Panc1 (cell line): ENCODE measurements around the gene EYA2.

Experiments
- CTCF ChIP-seq: fragments of 450-650 bp; IDR thresholded peaks from 2 replicates; pipeline ENCODE4 v1.5.1; 2017; ENCODE audit warnings: mild to moderate bottlenecking
- POLR2AphosphoS5 ChIP-seq: IDR thresholded peaks from 2 replicates; pipeline ENCODE4 v1.6.1; 2012; ENCODE audit warnings: mild to moderate bottlenecking, low read depth, low read length, moderate library complexity
- TCF7L2 ChIP-seq: IDR thresholded peaks from 2 replicates; pipeline ENCODE4 v1.6.1; 2011; ENCODE audit warnings: mild to moderate bottlenecking, low read depth, low read length, inconsistent platforms

DNA sequence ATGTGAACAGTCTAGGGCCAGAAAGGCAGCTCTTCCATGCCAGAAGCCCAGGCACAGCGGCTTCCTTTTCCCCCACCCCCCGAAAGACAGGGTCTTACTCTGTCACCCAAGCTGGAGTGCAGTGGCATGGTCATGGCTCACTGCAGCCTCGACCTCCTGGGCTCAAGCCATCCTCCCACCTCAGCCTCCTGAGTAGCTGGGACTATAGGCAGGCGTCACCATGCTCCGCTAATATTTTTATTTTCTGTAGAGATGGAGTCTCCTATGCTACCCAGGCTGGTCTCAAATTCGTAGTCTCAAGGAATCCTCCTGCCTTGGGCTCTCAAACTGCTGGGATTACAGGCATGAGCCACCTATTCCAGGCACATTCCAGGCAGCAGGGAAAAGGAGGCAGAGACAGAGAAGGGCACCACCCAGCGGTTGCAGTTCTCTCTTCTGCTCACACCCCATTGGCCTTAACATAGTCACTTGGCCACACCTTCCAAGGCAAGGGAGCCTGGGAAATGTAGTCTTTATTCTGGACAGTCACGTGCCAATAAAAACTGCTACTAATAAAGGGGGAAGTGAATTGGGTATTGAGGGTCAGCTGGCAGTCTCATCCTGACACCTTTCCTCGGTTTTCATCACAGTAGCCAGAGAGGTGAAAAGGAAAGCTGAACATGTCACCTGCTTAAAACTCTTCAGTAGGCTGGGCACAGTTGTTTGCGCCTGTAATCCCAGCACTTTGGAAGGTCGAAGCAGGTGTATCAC is 255.9 kb downstream of the EYA2 start:
- TF ChIP-seq CTCF, result peak; percentile 76
- TF ChIP-seq POLR2AphosphoS5, result no peak
- no peak for TF ChIP-seq TCF7L2
